Measurements from ENCODE around the gene NTM.
A peak's percentile ranks its signal among the peaks of the same experiment; 100 is the strongest.
"Not testable (repeated sequence)": the region's sequence is repeated elsewhere in the genome, so short reads cannot be mapped to it uniquely, and the experiment has no call there.

Gene NTM

GRCh38 chr11:131422496-131422895, 52.1 kb downstream of the NTM start:
- Histone ChIP-seq H3K4me3 (ENCODE audit: severe bottlenecking) (no peak overlapping the region), H3K36me3 (ENCODE audit: low read depth) (no peaks in the 10 kb centered on the region), H3K27ac (ENCODE audit: poor library complexity, severe bottlenecking) (peak overlapping the region; percentile 58), H3K27me3 (ENCODE audit: insufficient read depth, poor library complexity, severe bottlenecking) (no peaks in the 10 kb centered on the region), H3K9me3 (ENCODE audit: severe bottlenecking) (no peaks in the 10 kb centered on the region), H3K4me1 (ENCODE audit: insufficient read depth, poor library complexity, severe bottlenecking) (peaks cover 20% of the 10 kb centered on the region)
- TF ChIP-seq, protein P1, sequence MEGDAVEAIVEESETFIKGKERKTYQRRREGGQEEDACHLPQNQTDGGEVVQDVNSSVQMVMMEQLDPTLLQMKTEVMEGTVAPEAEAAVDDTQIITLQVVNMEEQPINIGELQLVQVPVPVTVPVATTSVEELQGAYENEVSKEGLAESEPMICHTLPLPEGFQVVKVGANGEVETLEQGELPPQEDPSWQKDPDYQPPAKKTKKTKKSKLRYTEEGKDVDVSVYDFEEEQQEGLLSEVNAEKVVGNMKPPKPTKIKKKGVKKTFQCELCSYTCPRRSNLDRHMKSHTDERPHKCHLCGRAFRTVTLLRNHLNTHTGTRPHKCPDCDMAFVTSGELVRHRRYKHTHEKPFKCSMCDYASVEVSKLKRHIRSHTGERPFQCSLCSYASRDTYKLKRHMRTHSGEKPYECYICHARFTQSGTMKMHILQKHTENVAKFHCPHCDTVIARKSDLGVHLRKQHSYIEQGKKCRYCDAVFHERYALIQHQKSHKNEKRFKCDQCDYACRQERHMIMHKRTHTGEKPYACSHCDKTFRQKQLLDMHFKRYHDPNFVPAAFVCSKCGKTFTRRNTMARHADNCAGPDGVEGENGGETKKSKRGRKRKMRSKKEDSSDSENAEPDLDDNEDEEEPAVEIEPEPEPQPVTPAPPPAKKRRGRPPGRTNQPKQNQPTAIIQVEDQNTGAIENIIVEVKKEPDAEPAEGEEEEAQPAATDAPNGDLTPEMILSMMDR (IDR thresholded peaks at IDR 0.05; ENCODE audit: poor library complexity, severe bottlenecking), result no peak
- no peak for DNase-seq (ENCODE audit: low spot score)
- ATAC-seq (ENCODE audit: low read depth), result peak; percentile 64

DNA sequence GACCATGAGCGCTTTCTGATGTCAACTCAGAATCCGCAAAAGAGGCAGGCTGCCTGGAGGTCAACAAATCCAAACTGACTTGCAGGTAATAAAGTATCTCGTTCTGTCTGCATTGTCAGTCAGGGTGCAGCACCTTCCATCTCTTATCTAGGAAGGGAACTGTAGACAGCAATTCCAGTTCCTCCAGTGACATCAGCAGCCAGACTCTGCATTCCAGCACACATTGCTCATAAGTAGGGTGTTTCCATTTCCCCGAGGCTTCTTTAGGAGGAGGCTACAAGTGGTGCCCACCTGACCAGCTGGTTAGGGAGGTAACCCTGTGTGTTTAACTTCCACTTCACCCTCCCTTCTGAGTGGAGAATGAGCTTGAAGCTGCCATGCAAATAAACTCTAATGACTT, 53.3 kb downstream of the NTM start:
- TF ChIP-seq, protein P1 (IDR thresholded peaks at IDR 0.05; ENCODE audit: poor library complexity, severe bottlenecking), result no peak
- ATAC-seq (ENCODE audit: low read depth), result peak; percentile 95
- H3K4me1 ChIP-seq (ENCODE audit: insufficient read depth, poor library complexity, severe bottlenecking), result peaks cover 20% of the 10 kb centered on the region
- no peaks in the 10 kb centered on the region for H3K27me3 ChIP-seq (ENCODE audit: insufficient read depth, poor library complexity, severe bottlenecking)
- no peak overlapping the region for H3K4me3 ChIP-seq (ENCODE audit: severe bottlenecking)
- H3K36me3 ChIP-seq (ENCODE audit: low read depth), result no peaks in the 10 kb centered on the region
- no peaks in the 10 kb centered on the region for H3K9me3 ChIP-seq (ENCODE audit: severe bottlenecking)
- peak overlapping the region; percentile 58 for H3K27ac ChIP-seq (ENCODE audit: poor library complexity, severe bottlenecking)
- DNase-seq (ENCODE audit: low spot score), result no peak

DNA sequence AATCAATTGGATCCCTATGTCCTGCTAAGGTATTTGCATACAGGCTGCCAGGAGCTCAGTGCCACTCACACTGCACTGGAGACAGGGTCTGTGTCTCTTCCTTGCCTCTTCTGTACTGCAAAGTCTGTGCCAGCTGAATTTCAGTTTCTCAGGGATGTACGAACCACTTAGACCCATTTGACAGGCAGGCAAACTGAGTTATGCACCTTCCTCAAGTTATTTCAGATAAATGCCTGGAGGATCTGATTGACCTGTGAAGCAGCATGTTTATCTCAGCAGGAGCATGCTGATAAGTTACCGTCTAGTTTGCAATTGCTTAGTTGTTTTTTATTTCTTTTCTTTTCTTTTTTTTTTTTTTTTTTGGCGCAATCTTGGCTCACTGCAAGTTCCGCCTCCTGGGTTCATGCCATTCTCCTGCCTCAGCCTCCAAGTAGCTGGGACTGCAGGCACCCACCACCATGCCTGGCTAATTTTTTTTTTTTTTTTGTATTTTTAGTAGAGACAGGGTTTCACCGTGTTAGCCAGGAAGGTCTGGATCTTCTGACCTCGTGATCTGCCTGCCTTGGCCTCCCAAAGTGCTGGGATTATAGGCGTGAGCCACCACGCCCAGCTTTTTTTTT, 54.0 kb downstream of the NTM start:
- H3K9me3 ChIP-seq (ENCODE audit: severe bottlenecking); H3K4me3 ChIP-seq (ENCODE audit: severe bottlenecking); H3K36me3 ChIP-seq (ENCODE audit: low read depth); DNase-seq (ENCODE audit: low spot score); ATAC-seq (ENCODE audit: low read depth); H3K27me3 ChIP-seq (ENCODE audit: insufficient read depth, poor library complexity, severe bottlenecking): not testable (repeated sequence)
- peaks cover 20% of the 10 kb centered on the region for H3K4me1 ChIP-seq (ENCODE audit: insufficient read depth, poor library complexity, severe bottlenecking)
- peak overlapping the region; percentile 58 for H3K27ac ChIP-seq (ENCODE audit: poor library complexity, severe bottlenecking)

DNA sequence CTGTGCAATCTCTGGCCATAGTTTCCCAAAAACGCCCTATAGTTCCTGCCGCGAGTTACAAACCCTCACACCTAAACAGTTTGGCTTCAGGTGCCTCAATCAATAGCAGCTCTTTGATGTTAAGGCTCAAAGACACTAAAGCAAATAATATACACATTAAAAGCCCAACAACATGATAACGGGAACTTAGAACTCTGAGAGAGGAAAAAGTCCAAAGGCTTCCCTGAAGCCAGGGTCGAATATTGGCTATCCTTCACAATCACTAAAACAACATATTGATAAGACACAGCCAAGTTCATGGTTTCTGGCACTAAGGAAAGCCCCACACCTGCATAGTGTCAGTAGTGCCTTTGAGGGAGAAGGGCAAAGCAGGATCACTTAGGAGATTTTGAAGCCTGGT, 54.9 kb downstream of the NTM start:
- Histone ChIP-seq H3K27me3 (ENCODE audit: insufficient read depth, poor library complexity, severe bottlenecking) (no peaks in the 10 kb centered on the region), H3K27ac (ENCODE audit: poor library complexity, severe bottlenecking) (no peak overlapping the region), H3K36me3 (ENCODE audit: low read depth) (no peaks in the 10 kb centered on the region), H3K9me3 (ENCODE audit: severe bottlenecking) (no peaks in the 10 kb centered on the region), H3K4me3 (ENCODE audit: severe bottlenecking) (no peak overlapping the region), H3K4me1 (ENCODE audit: insufficient read depth, poor library complexity, severe bottlenecking) (peaks cover 20% of the 10 kb centered on the region)
- TF ChIP-seq, protein P1 (IDR thresholded peaks at IDR 0.05; ENCODE audit: poor library complexity, severe bottlenecking), result no peak
- ATAC-seq (ENCODE audit: low read depth) (no peak), DNase-seq (ENCODE audit: low spot score) (no peak)

- TF ChIP-seq, protein P1 (IDR thresholded peaks at IDR 0.05; ENCODE audit: poor library complexity, severe bottlenecking), result no peak
- Histone ChIP-seq H3K27me3 (ENCODE audit: insufficient read depth, poor library complexity, severe bottlenecking) (no peaks in the 10 kb centered on the region), H3K4me1 (ENCODE audit: insufficient read depth, poor library complexity, severe bottlenecking) (peaks cover 5% of the 10 kb centered on the region), H3K27ac (ENCODE audit: poor library complexity, severe bottlenecking) (no peak overlapping the region), H3K9me3 (ENCODE audit: severe bottlenecking) (no peaks in the 10 kb centered on the region), H3K36me3 (ENCODE audit: low read depth) (no peaks in the 10 kb centered on the region), H3K4me3 (ENCODE audit: severe bottlenecking) (no peak overlapping the region)
- peak; percentile 95 for ATAC-seq (ENCODE audit: low read depth)
- no peak for DNase-seq (ENCODE audit: low spot score)
Observed at GRCh38 chr11:131428853-131429252, 58.4 kb downstream of the NTM start.
